HS-5 (cell line): ENCODE data around the gene GOSR2.
"Not testable (repeated sequence)": the region's sequence is repeated elsewhere in the genome, so short reads cannot be mapped to it uniquely, and the experiment has no call there.

Experiments
- DNase-seq: peaks from one replicate; pipeline ENCODE4 v3.0.0-alpha.2; 2012; ENCODE audit warnings: low read depth

The GOSR2 gene

DNA sequence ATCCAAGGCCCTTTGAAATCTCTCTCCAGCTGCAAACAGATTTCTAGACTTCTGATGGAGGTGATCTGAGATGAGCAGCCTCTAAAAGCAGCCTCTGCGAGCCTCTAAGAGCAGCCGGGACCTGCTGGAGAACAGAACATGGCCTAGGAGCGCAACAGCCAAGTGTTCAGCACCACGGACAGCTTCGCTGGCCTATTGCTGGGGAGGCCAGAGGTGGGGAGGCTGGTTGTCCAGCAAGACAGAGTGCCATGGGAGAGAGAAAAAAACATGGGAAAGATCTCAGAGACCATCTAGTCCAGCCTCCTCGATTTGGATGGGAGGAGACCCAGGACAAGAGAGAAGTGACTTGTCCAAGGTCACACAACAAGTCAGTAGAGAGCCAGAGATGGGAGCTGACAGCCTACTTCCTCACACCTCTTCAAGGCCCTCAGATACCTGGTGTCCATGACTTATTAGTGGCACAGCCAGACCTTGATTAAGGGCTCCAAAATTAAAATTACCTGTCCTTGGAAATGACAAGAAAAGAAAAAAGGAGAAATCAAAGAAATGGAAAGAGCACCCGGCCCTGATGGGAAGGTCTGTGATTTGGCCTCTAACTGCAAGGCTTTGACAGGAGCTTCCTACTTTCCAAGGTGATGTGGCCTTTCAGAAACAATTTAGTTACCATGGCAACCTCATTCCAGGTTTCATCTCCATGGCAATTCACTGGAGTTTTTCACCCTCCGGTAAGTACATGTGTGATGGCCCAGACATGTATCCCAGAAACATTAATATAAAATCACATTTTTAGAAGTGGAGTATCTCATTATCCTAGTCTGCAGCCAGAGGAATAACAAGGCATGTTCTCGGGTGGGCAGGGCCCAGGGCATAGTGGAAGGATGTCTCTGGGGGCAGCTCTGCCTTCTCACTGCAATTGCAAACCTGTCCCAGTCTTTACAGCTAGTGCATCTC, 41.6 kb downstream of the GOSR2 start:
- no peak for DNase-seq

DNA sequence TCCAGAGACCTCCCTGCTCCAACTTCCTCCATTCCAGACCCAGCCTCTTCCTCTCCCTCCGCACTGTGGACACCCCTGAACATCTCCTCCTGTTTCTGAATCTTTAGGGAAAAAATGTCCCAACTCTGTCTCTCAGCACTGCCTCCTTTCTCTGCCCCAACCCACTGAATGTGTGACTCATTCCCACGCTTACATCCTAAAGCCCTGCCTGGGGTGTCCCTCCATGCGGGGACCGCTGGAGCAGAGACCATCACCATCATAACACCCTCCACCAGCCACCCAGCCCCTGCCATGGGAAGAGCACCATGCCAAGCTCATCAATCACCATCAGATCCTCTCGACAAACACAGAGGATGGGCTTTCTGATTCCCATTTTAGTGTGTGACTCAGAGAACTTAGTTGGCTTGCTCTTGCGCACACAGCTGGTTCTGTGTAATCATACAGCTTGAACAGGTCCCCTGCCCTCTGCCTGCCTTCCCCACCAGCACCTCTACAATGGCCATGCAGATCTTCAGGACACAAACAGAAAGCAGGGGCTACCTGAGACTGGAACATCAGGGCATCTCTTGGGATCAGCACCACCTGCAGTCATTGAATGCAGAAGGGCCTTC, 45.4 kb downstream of the GOSR2 start:
- no peak for DNase-seq

DNA sequence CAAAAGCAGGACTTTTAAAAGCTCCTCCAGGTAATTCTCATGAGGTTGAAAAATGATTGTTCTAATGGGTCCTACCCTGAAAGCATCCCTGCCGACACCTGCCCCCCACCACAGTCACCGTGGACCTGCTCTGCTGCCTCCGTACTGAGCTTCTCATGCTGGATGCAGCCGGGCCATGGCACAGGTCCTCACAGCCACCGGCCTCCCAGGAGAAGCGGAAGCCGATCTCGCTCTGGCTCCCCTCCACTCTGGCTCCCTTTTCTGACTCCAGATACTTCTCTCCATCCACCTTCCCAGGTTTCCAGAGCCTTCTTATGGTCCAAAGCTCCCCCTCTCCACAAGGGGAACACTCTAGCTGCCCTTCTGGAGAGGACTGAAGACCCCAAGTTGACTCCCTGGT, 45.9 kb downstream of the GOSR2 start:
- DNase-seq, result no peak

DNA sequence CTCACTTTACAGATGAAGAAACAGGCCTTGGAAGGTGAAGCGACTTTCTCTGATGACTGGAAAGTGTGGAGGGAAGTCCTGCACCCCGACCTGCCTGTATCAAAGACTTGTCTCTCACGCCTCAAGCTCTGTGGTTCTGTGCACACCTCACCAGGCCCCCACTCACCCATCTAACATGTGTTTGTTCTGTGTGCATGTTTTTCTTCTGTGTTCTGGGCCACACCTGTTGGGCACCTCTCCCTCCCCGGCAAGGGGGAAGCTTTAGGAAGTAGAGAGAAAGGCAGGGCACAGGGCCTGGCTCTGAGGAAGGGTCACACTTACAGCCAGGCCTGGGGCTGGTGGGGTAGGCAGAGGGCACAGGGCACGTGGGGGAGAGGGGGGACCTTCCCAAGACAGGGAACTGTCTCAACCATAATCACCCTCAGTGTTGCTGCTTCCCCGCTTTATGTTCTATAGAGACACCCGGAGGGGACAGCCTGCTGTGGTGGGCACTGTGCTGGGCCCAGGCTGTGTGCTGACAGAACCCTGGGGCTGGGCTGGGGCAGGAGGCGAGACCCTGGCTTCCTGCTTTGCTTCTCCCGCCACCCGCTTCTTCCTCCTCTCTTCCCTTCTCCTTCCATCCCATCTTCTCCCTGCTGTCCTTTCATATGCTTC, 48.8 kb downstream of the GOSR2 start:
- DNase-seq, result no peak

DNA sequence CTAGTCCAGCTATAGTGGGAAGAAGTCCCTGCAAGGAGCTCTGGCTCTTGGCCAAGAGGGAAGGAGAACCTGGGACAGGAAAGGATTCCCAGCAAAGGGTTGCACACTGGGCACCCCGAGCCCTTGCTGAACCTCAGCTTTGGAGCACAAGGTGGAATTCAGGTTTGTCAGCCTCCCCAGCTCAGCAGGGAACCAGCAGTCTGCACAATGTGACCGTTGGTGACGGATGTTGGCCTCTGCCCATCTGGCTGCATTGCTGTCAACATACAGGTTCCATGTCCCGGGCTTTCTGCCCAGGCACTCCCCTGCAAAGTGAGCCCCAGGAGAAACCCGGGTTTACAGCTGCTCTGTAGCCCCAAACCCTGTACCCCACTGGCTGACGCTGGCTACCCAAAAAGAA, 49.4 kb downstream of the GOSR2 start:
- DNase-seq, result no peak

DNA sequence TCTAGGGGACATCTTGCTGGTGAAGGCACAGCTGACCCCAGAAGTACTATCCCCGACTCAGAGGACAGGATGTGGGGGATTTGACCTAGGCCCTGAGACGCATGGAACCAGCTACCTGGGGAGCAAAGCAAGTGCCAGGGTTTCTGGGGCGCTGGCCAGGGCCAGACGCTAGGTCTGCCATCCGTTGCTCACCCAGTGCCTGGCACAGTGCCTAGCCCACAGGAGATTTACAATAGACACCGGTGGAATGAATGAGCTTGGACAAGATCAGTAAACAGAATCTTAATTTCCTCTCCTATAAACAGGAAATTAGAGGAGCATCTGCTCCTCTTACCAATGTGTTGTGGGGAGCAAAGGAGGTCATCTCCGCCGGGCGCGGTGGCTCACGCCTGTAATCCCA, 51.1 kb downstream of the GOSR2 start:
- DNase-seq, result no peak

DNA sequence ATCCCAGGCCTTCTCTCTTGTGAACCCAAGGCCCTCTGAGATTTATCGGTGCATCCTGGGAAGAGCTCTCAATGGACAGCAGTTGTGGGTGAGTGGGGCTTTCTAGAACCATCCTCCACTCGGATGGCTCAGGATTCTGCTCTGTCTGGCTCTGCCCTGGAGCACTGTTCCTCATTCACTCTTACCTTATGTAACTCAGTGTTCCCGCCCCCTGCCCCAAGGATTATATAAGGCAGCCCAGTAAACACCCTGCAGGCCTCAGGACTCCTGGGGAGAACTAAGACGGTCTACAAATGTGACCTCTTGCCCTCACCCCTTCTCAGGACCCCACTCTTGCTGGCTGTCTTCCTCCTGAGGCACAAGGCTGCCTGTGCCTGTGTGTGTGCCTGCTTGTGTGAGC, 52.3 kb downstream of the GOSR2 start:
- no peak for DNase-seq

DNA sequence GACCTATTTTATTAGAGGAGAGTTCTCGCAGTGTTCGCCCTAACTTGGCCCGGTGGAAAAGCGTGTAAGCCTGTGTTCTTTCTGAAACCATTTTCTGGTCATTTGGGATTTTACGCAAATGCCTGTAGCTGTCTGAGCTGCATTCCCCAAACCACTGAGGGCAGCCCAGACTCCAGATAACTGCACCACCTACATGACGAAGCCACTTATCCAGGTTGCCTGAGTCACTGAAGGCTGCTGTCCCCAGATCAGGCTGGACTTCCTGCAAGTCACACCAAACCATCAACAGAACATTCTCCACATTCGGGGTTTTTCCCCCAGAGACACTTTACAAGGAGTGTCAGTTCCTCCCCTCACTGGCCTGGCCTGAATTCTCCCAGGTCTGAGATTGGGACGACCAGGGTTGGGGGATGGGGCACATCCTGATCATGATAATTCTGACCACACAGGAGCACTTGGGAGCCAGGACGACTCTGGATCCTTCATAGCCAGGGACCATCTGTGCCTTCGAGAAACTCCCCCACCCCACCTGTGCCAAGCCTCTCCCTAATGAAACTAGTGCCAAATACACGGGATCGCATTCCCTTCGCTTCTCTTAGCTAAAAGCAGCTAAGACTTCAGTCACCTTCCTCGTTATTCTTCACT, 53.8 kb downstream of the GOSR2 start:
- DNase-seq, result no peak

DNA sequence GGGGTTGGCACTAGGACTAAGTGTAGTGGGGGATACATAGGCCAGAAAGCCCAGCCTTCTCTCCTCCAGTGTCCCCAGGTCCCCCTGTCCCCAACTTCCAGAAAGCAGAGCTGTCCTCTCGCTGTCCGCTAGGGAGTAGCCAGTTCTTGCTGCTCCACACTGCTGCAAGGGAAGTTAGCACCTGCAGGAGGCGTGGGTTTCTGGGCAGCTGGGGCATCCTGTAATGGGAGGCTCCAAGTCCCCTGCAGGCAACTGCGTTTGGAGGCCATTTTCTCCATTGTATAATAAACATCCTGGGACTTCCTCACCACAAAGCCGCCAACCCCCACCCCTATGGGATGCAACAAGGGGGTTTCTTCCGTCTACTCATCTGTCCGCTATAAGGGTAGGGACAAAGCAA, 54.4 kb downstream of the GOSR2 start:
- DNase-seq, result no peak

DNA sequence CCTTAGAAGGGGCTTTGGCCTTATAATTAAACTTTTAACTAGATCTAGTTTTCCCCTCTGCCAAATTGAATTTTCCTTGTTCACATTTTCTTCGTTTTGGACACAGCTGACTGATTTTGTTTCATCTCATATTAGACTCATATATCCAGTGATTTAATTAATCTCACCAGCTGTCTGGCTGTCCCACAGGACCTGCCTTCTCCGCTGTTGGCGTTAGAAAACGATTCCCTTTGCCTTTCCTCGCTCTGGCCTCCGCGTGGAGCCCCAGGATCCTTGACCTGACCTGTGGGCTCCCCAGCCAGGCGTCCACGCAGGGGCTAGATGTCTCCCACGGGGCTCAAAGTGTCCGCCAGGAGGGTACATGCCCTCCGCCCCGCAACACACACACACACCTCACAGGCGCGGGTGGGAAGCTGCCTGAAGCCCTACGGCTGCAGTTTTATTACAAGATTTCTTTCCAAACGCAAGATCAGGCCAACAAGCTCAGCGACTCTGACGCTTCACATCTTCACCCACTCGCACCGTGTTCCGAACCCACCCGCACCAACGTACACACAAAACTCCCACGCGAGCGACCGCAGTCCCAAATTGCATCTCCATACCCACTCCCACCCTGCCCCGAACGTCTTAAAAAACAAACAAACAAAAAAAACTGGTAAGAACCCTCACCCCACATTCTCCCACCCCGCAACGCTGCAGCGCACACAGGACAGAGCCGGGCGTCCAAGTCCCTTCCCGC, 55.0 kb downstream of the GOSR2 start:
- DNase-seq, result no peak

DNA sequence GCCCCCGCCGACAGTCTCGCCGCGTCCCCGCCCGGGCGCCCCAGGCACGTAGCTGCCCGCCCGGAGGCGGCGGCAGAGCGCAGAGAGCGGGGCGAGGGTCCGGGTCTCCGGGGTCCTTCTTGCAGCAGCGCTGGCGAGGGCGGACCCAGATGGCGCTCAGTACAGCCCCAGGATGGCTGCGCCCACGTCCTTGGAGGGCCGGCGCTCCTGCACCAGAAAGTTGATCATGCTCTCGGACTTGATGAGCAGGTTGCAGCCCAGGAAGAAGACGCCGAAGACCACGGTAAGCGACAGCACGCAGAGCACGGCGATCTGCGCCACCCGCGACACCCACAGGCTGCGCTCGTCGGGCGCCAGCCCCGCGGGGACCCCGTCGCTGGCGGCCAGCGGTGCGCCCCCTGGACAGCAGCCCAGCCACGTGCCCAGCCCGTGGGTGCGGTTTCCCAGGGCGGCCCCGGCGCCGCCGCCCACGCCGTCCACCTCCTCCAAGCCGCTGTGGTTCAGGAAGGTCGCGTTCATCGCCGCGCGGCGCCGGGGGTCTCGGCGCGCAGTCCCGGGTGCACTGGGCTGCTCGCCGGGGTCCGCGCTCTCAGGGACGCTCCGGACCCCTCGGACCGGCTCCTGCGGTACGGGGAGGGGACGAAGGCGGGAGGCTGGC, 55.7 kb downstream of the GOSR2 start:
- no peak for DNase-seq

DNA sequence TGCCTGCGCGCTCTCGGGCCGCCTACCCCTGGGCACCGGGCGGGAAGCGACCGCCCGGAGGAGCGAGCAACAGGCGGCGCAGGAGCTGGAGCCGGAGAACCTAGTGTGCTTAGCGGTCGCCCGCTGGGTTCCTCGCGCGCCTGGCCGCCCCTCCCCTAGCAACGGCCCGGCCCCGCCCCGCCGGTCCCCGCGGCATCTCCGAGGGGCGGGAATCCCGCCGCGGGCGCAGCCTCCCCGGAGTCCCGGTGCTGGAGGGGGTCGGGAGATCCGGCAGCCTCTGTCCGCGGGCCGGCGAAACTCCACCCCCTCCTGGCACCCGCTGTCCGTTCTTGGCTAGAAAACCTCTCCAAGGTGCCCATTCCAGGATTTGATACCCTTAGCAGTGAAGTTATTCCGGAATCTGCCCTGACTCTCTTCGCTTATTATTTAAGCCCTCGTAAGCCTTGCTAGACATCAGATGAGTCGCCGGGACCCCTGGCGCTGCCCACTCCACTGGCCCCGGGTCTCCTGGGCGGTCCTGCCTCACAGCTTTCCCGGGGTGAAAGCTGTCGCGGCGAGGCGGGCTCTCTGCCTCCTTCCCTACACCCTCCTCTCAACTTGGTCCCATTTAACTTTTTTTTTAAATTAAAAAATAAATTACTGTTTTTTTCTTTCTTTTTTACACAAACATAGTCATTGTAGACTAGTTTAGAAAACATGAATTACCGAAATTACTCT, 56.3 kb downstream of the GOSR2 start, which contains the start of gene RPRML:
Gene RPRML, minus strand, starts transcription at position 107 of the 717 bp plus-strand sequence. CDS start 246 bp downstream, outside the sequence.
- DNase-seq, result no peak

DNA sequence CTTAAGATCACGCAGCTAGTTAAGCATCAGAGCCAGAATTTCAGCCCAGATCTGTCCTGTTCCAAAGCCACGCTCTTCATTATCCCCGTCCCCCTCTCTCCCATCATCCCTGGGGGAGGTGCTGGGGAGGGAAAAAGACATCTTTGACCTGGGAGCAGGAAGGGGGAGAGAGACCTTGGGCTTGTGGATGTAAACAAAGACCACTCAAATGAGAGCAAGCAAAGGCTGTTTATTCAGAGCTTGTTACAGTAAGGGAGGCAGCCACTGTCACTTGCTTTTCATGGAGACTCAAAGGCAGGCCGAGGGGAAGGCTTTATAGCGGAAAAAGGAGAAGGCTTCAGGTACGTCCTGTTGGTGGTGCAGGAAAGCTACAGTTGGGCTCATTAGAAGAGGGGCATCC, 59.6 kb downstream of the GOSR2 start:
- no peak for DNase-seq

DNA sequence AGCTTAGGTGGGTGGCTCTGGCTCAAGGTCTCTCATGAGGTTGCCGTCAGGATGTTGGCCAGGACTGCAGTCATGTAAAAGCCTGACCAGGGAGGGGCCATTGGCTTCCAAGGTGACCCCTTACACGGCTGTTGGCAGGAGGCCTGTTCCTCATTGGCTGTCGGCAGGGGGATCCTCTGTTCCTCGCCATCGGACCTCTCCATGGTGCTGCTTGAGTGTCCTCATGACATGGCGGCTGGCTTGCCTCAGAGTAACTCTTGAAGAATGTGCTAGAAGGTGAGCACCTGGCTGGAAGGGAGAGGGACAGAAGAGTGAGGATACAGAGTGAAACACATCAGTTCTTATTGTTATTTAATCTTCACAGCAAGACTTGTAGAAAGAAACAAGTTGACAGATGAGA, 60.8 kb downstream of the GOSR2 start:
- no peak for DNase-seq

DNA sequence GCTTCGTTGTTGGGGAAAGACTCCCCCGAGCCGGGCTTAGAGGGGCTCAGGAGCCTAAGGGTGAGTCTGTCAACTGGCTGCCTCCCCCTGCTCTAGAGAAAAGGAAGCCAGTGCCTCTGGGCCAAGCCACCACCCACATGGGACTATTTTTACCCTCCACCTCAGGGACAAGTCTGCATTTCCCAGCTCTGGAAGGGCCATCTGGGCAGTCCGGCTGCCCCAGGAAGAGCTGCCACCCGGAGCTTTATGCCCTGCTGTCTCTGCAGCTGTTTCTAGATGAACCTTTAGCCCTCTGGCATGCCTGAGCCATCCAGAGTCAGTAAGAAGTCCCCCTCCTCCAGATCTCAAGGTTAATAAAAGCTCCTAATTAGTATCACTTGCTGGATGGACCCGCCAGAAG, 61.4 kb downstream of the GOSR2 start:
- no peak for DNase-seq

DNA sequence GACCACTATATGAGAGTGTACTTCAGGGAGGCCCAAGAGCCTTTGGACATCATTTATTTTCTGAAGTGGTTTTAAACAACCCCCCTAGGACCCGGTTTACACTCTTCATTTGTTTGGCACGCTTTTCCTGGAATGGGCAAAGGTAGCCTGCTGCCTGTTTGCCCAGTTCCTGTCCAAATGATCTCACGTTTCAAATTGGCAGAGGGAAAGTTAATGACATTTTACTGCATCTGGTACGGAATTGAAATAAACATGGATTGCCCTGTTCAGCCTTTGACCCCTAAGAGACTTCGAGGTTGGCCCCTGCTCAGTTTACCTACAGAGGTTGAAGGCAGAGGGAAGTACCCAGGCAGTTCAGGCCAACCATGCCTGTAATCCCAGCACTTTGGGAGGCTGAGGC, 61.9 kb downstream of the GOSR2 start:
- DNase-seq, result no peak

DNA sequence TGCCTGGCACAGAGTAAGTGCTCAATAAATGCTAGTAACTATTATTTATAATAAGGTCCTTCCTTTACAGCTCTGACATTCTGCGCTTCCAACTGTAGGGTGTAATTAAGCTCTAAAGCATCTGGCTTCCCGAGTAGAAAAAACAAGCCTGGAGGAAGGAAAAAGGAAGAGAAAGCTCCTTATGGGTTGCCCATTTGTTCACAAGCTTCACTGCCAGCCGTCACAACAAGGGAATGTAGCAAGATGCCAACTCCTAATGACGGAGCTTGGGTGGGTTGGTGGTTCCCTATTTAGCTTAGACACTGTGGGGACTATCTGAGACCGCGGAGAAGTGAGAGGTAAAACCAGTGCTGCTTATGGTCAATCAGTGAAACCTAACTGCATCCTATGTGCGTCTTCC, 63.4 kb downstream of the GOSR2 start:
- no peak for DNase-seq

DNA sequence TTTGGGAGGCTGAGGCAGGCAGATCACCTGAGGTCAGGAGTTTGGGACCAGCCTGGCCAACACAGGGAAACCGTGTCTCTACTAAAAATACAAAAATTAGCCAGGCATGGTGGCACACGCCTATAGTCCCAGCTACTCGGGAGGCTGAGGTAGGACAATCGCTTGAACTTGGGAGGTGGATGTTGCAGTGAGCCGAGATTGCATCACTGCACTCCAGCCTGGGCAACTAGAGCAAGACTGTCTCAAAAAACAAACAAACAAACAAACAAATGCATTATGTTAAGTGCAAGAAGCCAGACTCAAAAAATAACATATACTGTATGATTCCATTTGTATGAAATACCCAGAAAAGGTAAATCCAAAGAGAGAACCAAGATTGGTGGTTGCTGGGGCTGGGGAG, 65.0 kb downstream of the GOSR2 start:
- DNase-seq, result not testable (repeated sequence)

DNA sequence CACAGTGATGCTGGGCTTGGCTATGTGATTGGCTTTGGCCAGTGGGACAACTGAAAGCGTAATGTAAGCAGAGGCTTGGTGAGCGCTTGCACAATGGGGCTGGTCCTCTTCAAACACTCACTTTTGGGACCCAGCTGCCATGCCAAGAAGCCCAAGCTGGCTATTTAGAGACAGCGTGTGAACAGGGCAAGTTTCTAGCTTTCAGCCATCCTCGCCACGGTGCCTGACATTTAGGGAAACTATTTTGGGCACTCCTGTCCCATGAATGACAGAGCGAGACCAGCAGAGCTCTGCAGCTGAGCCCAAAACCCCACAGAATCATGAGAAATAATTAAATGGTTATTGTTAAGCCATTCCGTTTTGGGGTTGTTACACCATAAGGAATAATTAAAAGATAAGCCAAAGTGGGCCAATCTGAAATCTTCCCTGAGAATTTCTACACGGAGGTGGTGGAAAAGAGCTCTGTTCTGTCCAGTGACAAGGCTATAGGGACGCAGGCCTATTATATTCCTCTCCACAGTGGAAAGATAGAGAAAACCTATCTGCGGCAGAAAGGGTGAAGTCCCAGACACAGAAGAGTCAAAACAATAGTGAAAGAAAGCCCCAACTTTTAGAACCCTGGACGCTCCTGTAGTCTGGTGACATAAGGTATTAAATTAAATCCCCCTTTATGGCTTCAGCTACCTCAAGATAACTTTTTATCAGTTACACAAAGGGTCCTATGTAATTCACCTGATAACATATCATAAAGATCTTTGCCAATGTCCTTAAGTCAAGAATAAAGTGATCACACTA, 66.9 kb downstream of the GOSR2 start:
- no peak for DNase-seq

DNA sequence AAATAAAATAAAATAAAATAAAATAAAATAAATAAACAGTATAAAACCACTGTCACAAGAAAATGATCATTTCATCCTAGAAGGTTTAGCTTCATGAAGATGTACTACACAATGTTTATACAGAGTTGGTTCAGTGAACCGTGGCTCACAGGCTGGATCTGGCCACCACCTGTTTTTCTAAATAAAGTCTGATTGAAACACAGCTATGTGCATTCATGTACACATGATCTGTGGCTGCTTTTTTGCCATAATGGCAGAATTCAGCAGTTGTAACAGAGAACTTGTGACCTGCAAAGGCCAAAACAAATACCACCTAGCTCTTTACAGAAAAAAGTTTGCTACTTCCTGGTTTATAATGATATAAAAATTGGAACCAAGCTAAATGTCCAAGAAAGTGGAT, 68.7 kb downstream of the GOSR2 start:
- no peak for DNase-seq
